TTC549 (cell line): ENCODE data around the gene ATP8A2.

Source experiments
- FAIRE-seq: peaks from 2 replicates; lab custom pipeline; 2012; peaks lifted over from hg19 to GRCh38; lab: Jason Lieb, UNC

Gene ATP8A2

DNA sequence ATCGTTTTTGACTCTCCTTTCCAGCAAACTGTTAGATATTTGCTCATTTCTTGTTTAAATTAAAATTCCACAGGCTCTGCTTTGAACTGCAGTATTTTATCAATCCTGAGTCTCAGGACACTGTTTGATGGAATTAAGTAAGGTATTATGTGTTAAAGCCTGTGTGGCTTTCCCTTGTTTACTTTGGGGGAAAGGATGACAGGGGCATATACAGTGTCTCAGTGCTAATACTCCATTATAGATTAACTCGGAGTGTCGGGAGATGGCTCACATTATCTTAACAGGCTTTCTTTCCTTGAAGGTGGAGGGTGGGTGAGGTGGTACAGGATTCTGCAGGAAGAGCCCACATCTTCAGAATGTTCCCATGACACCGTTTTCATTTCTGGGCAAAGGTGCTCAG is 595.4 kb downstream of the ATP8A2 start:
- FAIRE-seq, result no peak

DNA sequence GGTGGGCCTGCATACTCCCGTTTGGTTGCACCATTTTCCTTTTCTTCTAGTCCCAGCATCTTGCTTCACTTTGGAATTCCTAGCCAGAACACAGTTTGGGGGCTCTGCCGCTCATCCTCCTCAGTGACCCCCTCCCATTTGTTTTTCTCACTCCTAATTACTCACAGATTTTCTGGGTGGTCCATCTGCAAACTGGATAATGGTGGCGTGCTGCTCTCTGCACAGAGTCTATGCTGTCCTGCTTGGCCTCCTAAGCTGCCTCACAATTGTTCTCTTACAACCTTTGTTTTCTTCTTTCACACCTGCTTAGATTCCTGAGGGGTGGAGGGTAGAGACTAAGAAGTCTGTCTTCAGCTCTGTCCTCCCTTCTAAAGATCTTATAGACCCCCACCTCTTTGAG is 599.3 kb downstream of the ATP8A2 start:
- FAIRE-seq, result no peak

DNA sequence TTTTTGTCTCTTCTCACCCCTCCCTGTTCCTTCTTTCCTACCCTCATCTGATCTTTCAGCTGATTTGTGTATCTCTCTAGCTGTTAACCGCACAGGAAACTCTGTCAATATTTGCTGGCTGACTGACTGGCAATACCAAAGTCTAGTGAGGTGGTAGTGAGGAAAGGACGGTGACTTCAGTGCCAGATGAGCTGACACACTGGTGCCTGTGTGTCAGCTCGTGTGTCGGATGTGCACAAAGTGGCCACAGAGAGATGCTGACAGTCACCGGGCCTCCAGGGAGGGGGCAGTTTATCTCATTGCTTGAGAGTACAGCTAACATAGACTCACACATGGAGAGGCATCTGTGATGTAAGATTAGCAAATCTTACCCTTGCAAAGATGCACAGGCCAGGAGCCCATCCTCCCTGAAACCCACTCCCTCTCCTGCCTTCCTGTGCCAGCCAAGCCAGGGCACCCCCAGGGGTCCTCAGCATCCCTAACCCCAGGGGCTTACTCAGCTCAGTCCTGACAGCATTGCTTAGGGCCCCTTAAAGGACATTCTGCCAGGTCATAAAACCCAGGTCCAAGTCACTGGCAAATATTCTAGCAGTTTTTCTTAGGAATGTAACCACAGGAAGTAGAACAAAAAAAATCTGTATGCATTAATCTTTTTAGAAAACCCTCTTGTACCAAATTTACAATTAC is 599.8 kb downstream of the ATP8A2 start:
- FAIRE-seq, result no peak

DNA sequence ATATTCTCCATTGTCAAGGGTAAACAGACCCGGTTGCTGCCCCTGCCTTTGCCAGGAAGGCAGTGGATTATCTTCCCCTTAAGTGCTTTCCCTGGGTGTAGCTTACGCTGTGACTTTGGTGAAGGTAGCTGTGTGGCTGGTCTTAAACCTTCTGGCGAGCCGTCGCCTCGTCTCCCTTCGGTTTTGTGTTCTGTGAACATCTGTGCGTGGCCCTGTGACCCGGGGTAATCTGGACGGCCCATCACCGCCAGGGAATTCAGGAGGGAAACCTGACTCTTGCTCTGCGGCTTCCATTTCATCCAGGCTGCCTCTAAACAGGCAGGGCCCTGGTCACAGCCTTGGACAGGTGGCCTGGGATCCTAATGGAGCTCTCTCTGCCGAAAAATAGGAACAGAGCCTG is 601.3 kb downstream of the ATP8A2 start:
- no peak for FAIRE-seq

DNA sequence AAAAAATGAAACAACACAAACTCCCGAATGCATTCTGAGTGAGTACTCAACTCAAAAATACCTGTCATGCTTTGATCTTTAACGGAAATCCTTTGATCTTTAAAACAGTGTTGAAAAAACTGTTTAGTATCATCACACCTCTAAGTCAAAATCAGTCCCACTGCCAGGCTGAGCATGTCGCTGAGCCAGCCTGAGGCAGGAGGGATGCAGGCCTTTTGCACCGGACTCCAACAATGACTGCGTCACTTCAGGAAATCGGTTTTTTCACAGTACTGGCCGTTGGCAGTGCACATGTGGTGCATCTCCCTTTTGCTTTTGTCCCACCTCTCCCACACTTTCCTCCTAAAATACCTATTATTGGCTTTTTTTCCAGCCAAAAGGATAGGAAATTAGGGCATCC is 601.8 kb downstream of the ATP8A2 start:
- no peak for FAIRE-seq

DNA sequence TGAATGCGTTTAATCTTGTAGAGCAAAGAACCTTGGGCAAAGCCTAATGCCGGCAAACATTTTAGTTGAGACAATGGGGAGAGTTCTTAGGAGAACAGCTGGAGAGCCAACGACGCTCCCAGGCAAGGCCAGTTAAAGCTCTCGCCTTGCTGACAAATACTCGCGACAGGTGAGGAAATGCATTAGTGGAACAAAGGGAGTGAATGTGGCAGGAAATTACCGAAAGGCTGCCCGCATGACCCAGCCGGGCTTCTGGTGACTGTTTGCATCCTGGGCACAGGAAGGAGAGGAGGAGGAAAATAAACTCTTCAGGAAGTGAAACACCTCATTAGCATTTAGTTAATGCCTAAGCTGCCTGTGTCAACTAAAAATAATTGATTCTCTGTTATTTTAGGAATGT is 605.4 kb downstream of the ATP8A2 start:
- FAIRE-seq, result no peak

DNA sequence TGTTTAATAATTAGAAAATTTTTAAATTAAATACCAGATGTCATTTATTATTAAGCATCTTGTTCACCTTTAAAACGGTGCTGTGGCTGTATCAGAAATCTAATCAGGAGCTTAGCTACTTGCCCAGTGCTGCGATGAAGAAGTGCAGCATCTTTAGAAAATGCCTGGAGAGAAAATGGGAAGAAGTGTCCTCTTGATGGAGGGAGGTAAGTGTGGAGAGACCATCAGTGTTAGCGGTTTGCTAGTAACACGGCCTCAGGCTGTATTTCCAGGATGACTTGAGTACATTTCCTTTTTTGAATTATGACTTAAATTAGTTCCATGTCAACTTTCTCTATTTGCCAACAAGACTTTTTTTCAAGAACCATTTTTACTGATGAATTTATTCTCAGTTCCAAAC is 605.9 kb downstream of the ATP8A2 start:
- no peak for FAIRE-seq

DNA sequence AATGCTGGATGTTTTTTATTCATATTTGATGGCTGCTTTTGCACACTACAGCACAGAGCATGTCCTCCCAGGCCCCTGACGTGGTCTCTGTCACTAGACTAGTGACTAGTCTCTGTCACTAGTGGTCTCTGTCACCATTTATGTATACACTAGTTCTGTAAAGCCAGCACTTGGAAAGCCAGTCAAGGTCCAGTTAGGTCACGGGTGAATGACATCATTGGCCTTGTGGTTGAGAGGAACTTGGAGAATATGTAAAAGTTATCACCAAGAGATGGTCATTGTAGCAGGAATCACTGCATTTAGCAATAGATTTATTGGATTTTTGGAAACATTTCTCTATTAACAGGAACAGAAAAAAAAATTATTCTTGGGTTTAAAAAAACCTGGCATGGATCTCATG is 607.2 kb downstream of the ATP8A2 start:
- FAIRE-seq, result no peak

DNA sequence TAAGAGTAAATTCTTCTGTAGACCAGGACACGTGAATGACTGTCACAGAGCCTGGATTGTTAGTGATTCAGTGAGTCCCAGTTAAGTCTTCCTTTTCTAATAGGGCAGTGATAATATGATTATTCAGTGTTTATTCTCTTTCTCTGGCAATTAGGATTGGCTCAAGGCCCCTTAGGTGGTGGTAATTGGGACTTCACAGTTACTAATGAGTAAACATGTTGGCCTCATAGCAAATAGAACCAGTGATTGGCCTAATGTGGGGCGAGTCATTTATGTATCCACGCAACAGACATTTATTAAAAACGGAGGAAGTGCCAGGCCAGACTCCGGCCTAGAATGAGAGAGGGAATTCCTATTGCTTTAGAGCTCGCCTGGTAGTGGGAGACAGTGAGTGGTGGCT is 607.6 kb downstream of the ATP8A2 start:
- FAIRE-seq, result no peak

DNA sequence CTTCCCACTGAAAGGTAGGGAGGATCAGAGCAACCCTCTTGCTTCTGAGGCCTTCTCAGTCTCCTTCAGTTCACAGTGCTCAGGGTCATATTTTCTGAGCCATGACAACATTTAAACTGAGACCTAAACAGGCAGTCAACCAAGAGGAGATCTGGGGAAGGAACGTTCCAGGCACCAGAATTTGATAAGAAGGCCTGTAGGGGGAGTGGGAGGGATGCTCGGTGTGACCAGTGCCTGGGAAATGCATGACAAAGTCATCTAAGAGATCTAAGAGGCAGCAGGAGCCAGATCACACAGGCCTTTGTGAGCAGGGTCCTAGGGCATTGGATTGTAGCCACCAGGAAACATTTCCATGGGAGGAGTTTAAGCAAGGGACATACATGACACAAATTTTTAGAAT is 608.5 kb downstream of the ATP8A2 start:
- no peak for FAIRE-seq

DNA sequence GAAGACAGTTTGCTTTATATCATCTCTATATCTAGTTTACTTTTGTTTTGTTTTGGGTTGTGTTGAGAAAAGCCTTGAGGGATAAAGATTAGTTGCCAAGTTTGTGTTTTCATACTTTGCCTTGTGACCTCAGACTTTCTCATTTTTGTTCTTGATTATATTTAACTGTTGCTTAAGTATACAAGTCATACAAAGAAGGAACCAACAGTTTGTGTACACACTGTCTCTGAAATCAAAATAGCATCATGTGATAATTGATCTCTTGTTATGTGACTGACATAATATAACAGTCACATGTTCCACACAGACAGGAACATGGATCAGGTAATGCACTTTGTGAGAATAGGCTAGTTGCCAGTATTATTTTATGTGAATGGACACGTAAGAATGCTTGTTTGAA is 609.3 kb downstream of the ATP8A2 start:
- FAIRE-seq, result no peak

DNA sequence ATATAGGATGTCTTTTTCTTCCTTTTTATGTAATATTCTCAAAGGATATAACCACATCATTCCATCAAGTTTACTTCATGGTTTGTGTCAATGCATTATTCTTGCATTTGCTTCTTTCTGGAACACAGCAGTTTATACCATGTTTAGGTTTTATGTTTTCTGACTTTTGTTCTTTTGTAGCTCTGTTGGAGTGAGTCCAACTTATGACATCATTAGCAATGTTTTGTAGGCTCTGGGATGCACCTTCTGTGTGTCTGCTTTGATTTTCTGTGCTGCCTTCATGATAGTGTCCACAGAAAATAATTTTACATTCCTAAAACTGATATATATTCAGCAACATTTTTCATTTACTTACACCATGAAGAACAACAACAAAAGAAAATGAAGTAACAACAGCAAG is 611.1 kb downstream of the ATP8A2 start:
- no peak for FAIRE-seq

DNA sequence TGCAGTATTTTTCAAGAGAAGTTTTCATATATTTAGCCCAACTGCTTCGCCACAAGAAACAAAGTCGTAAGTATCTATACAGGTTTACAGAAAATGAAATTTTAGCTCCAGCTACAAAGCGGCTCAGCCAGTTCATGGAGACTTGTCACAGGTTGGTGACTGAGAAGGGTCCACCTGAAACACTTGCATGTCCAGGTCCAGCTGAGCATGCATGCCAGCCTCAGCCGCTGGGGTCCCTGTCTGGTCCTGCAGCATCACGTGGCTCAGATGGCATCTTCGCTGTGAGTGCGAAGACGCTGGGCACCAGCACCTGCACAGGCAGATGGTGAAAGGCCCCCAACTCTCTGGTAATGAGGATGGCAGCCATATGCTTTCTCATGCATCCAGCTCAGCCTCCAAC is 616.2 kb downstream of the ATP8A2 start:
- no peak for FAIRE-seq

DNA sequence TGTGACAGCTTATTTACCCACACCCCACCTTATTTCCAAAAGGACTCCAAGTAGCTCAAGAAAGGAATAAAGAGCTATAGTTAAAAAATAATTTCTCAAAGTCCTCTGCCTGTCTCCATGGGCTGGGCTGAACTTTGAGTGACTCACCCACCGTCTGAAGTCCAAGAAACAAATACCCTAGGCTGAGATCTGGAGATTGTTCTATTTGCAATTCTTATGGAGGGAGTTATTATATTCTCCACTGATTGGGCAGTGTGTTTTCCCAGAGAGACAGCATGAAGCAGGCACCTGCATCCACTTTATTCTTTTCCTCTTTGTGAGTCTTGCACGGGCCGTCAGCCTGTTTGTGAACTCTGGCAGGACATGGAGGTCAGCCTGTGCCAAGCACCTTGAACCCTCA is 616.9 kb downstream of the ATP8A2 start:
- no peak for FAIRE-seq

DNA sequence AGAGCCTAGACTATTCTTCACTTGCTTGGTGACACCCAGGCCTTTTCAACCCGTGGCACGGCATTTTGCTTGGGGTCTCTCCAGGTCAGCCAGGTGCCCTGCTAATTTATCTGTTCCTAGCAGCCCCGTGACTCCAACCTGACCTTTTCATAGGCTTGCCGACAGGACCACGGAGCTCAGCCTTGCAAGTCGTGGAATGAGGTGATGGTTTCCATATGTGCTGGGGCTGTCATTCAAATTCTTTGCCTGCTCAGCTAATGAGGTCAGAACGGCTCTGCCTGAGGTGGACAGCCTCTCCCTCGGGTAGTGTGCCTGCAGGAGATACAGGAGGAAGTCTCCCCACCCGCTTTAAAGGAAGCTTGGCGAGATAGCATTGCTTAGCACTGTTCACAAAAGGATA is 619.0 kb downstream of the ATP8A2 start:
- FAIRE-seq, result no peak

DNA sequence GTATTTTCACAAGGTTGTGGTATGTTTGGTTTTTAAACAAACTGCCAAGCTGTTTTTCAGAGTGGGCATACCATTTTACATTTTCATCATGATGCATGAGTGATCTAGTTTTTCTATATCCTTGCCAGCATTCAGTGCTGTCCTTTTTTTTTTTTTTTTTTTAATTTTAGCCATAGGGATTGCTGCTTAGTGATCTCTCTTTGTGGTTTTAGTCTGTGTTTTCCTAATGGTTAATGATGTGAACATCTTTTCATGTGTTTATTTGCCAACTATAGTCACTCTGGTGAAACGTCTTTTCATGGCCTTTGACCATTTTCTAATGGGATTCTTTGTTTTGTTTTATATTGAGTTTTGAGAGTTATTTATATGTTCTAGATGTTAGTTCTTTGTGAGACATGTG is 620.3 kb downstream of the ATP8A2 start:
- no peak for FAIRE-seq

DNA sequence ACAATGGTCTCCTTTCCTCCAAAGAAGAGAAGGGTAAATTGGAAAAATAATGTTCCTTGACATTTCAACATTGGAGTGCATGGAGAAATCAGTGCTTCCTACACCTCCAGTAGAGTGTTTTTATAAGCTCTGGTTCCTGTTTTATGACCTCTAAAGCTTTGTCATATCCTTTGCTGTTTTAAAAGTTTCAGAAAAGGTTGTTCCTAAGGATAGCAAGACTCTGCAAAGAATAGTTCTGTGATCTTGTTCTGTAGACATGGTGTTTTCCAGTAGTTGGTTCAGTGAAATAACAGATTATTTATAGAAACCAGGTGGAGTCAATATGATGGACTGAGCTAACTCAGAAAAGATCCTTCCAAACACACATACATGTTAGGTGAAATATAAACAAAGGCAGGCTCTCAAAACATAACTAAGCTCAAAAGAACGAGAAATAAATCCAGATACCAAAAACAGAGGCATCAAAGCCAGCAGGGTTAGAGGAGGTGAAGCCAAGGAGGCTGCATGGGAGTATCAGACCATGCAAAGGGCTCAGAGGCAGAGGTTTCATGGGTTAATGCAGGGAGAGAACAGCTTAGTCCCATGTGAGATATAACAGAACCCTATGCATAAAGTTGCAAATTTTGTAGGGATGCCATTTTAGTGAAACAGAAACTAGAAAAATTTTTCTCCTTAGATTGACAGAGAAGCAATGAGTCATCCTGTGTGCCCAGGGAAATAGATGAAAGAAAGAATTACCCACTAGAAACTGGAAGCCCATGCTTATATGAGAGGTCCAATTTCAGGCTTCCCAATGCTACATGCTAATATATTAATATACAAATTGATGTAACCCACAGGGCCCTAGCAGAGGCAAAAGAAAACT is 635.7 kb downstream of the ATP8A2 start:
- FAIRE-seq, result no peak

DNA sequence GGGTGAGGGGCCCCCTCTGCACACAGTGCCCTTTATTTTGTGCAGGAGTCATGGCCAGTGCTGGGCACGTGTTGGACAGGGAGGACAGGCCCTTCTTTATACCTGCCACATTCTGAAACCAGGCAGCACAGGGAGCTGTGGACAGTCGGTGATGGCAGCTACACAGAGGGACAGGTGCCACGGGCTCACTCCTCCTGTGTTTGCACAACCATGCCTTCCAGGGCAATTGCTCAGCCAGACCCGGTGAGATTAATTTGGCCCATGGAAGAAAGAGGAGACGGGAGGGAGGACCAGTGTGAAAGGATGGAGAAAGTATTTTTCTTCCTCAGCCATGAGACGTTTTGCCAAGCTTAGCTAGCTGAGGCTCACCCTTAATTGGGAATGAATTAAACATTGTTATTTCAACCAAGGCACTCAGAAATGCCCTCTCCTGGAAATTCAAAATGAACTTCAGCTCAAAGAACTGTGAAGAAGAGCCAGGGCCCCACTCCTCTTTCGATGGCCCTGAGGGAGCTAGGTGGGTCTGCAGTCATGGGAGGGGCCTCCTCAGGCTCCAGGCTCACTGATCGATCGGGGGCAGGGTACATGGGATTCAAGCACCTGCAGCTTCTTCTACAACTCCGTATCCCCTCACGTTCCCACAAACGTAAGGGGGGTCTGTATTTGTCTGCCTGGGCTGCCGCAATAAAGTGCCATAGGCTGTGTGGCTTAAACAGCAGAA is 638.9 kb downstream of the ATP8A2 start:
- FAIRE-seq, result no peak

DNA sequence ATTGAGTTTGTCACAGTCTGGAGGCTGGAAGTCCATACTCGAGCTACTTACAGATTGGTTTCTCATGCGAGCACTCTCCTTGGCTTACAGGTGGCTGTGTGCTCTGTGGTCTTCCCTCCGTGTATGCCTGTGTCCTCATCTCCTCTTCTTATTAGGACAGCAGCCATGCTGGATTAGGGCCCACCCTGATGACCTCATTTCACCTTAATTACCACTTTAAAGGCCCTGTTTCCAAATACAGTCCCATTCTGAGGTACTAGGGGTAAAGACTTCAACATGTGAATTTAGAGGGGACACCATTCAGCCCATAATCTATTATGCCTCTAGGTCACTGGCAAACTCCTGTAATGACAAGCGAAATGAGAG is 639.4 kb downstream of the ATP8A2 start:
- FAIRE-seq, result no peak

DNA sequence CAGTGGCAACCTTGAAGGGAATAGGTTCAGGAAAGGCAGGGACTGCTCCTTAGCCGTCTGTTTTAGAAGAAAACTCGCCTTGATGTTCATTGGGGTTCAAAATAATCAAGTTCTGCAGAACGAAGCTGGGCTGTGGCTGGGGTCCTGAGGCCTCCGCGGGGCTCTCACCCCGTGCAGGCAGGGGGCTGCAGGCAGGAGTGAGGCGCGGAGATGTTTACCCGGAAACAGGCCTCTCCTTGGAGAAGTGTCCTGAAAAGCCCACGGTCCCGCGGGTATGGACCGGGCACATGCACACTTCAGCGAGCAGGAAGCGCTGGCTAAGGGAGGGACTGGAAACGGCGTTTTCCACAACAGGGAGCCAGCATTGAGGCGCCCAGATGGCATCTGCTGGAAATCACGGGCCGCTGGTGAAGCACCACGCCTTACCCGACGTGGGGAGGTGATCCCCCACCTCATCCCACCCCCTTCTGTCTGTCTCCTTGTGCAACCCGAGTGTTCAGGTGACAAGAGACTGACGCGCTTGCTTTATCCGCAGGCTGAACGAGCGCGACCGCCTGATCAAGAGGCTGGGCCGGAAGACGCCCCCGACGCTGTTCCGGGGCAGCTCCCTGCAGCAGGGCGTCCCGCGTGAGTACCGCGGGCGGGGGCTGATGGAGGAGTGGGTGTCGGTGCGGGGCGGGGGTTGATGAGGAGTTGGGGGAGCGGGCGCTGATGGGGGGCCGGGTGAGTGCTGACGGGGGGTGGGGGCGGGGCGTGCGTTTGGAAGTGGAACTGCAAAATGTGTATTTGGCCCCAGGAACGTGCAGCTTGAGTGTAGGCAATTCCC is 640.4 kb downstream of the ATP8A2 start:
- no peak for FAIRE-seq

DNA sequence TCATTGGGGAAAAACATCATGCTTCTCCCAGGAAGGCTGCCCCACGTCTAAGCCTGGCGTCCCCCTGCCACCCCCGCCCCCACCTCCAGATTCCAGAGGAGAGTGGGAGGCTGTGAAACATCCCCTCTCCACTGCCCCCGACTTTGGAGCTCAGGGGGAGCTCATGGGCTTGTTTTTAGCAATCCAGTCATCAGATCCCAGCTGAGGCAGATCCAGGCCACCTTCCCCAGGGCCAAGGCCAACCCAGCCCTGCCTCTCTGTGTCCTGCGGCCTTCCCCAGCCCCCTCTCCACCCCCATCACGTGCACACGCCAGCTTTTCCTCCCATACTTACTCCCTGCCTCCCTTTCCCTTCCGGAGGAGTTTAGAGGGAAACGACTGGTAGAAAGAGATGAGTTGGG is 641.2 kb downstream of the ATP8A2 start:
- FAIRE-seq, result no peak
